Activated T-cell treated with anti-CD3 and anti-CD28 coated beads, Interleukin-2, amount 50 U/mL, for 1 hour (primary cell): Measurements from ENCODE around the gene LHFPL4.

ENCODE experiments used
- DNase-seq: peaks from one replicate; pipeline ENCODE4 v3.0.0-alpha.2; 2020

LHFPL4 gene

DNA sequence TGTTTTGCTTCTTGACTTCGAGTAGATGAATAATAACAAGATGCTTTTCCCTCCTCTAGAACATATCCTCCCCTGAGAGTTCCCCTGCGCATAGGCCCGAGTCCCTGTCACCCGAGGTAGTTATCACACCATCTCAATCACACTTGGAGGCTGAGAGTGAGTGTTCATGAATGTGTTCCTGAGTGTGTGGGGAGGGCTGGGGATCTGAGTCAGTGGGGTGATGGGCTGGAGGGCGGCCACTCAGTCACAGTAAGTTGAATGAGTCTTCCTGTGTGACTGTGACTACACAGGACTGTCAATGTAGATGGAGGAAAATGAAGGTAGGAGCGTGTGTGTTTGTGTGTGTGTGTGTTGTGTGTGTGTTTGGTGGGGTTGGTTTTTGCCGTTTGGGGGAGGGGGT lies 85.2 kb downstream of the LHFPL4 start:
- DNase-seq = no peak

DNA sequence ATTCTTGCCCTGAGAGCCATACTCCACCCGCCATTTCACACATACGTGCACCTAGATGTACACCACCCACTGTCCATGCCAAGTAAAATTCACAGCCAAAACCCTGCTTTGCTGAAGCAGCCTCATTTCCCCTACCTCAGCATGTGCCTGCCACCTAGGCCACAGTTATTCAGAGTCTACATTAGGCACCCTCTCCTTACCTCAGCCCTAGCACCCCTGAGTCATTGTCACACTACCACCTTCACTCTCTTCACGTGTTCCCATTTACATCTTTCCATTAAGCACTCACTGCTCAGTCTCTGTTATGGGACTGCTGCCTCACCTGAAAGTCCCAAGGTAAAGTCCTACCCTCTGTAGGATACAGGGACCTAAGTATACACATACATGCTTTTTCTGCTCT lies 86.2 kb downstream of the LHFPL4 start:
- no peak for DNase-seq

DNA sequence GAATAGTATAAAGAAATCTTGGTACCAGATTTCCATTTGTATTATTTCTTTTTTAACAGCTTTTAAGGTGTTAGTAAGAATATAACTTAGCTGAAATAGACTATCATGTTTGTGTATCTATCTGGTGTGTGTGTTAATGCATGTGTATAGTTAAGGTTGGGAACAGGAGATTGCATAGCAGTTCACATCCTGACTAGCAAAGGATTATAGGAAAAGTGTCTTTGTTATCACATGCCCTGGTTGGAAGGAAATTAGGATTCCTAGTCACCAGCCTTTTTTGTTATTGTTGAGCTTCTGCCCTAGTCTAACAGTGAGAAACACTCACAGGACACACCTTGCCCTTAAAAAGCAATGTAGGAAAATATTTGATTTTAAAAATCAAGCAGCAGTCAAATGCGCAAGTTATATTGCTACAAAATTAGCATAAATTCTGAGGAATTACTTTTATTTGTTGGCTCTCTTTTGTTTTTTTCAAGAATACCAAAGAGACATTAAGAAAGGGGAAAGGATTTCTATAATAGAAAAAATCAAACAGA lies 98.0 kb downstream of the LHFPL4 start:
- DNase-seq = no peak

DNA sequence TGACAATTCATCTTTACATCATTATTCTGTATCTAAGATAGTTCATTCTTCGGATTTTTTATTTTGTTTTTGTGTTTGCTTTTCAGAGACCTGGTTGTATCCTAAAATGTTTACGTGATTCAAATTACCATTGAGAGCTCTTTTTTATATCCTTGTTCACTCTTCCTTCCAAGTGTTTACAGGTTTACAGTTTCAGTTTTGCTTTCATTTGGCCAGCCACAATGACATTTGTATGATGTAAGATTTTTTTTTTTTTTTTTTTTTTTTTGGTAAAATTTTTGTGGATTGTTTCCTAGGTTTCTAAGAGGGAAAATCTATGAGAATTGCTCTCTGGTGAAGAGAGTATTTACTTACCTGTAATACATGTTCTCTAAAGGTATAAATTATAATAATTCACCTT lies 101.2 kb downstream of the LHFPL4 start:
- no peak for DNase-seq

DNA sequence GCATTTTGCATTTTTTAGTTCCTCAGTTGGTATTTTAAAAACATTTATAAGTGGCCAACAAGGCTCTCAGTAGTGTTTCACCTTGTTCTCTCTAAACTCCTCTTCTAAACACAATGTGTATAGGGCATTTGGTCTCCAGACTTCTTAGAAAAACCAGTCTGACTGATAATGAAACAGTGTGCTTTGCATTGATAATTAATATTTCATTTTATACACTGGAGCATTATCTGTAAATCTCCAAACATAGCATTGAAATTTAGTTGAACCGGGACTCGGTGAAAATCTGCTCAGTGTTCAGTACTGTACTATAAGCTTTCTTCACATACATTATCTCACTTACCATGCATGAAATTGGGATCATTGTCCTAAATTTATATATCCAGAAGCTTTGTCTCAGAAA lies 102.6 kb downstream of the LHFPL4 start:
- DNase-seq = no peak

GRCh38 chr3:9450126-9450525 lies 103.5 kb downstream of the LHFPL4 start:
- DNase-seq = no peak

DNA sequence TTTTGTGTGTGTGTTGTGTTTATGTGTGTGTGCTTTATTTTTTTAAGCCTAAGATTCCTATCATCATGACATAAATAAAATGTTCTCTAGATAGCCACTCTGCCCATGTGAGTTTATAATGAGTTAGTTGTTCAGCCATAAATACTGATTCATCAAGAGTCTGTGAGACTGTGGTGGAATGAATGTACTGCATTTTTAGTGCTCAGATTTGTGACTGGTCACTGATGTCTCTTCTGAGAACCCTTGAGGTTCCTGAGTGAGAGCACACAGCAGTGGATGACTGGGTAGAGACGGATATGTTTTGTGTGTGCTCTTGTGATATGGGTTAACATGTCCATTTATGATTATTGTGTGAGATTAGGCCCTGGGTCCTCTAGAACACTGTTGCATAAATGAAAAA lies 105.0 kb downstream of the LHFPL4 start:
- DNase-seq = no peak
